Gastroesophageal sphincter (tissue), 3 donors: ENCODE measurements around the gene ZNF350.

Source experiments
- POLR2A ChIP-seq, 2 donors: fragments of 450-650 bp; IDR thresholded peaks; one replicate each; pipeline ENCODE4 v1.6.1; 2017; ENCODE audit warnings: antibody characterized with exemption in 2 of 2, mild to moderate bottlenecking in 2 of 2, moderate library complexity in 1 of 2
- POLR2AphosphoS5 ChIP-seq: sonication (generic); formaldehyde crosslinking; IDR thresholded peaks from one replicate; pipeline ENCODE4 v1.6.1; 2017; ENCODE audit warnings: antibody characterized with exemption
- TF ChIP-seq, protein P1 (sequence below), 4 experiments: fragments of 200-600 bp in 2 of 4; fragments of 450-650 bp in 2 of 4; sonication (generic) in 1 of 4; IDR thresholded peaks; one replicate each; pipeline ENCODE4 v1.5.1; 2017 to 2019; ENCODE audit warnings: antibody characterized with exemption in 4 of 4, mild to moderate bottlenecking in 2 of 4, moderate library complexity in 2 of 4

DNA sequence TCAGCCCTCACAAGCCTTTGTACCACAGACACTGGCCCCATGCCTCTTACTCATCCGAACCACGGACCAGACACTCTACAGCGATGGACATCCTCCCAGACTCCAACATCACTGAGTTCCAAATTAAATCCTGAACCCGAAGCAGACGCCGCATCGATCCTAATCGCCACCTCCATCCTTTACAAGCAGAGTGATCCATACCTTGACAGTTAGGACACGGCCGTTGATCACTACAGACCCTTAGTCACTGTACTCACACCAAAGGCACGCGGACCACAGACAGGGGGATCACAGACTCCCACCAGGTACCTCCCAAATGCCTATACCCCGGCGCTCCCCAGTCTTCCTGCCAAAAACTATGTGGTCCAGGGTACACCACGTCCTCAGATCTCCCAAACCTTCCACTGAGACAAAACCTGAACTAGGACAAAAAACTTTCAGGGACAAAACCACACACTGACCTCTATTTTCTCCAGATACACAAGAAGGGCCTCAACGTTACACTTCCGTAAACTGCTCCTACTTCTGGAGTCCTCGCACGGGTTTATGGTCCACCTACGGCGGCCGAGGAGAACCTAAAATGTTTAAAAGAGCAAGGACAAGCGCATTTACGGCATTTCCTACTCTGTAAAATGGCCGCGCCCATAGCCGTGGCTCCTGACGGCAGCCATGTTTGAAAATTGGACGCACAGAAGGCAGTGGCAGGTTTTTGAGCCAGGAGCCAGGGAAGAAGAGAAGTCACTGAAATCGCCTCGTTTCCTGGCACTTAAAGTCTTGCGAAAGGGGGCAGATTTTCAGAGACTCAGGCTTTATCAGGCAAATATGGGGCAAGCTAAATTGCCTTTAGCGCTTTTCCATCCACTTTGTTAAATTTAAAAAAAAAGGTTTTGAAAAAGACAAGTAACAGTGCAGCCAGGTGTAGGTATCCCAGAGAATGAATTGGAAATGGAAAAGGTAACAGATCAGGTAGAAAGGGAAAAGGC lies at the start of gene ZNF350:
- TF ChIP-seq, protein P1, sequence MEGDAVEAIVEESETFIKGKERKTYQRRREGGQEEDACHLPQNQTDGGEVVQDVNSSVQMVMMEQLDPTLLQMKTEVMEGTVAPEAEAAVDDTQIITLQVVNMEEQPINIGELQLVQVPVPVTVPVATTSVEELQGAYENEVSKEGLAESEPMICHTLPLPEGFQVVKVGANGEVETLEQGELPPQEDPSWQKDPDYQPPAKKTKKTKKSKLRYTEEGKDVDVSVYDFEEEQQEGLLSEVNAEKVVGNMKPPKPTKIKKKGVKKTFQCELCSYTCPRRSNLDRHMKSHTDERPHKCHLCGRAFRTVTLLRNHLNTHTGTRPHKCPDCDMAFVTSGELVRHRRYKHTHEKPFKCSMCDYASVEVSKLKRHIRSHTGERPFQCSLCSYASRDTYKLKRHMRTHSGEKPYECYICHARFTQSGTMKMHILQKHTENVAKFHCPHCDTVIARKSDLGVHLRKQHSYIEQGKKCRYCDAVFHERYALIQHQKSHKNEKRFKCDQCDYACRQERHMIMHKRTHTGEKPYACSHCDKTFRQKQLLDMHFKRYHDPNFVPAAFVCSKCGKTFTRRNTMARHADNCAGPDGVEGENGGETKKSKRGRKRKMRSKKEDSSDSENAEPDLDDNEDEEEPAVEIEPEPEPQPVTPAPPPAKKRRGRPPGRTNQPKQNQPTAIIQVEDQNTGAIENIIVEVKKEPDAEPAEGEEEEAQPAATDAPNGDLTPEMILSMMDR (IDR thresholded peaks at IDR 0.05) = no peak
- TF ChIP-seq POLR2A (IDR thresholded peaks at IDR 0.05) (peak in 1 of 2 donors; percentile 21), POLR2AphosphoS5 (peak; percentile 94)
